OCI-LY7 (cell line): ENCODE data around the gene PDZRN3. TPM values are rescaled to one million over a fixed set of nuclear protein-coding genes. Genes with fewer than 3 reads are reported as not detected.

Experiments used
- BruUV-seq: library from RNA; stranded (reverse); fragments of 400-500 nt; replicated peaks from 2 replicates; lab custom pipeline; 2021; lab: Mats Ljungman, UMichigan
- CTCF ChIA-PET: fragments of 300-600 bp; sonication (Branson Sonifier 250); formaldehyde crosslinking; loops from one replicate; lab custom pipeline; 2022; ENCODE audit warnings: antibody characterized with exemption; ENCODE audit not compliant: unreplicated experiment; lab: Charles Lee
- POLR2A ChIA-PET: fragments of 300-600 bp; sonication (Branson Sonifier 250); formaldehyde crosslinking; loops from one replicate; lab custom pipeline; 2022; ENCODE audit warnings: antibody characterized with exemption; lab: Charles Lee
- DNase-seq: peaks from one replicate; pipeline ENCODE4 v3.0.0-alpha.2; 2015; ENCODE audit warnings: low spot score
- H2AFZ ChIP-seq: fragments of 200-600 bp; sonication (generic), shearing (Covaris generic); 2 replicates; pipeline ENCODE4 v1.6.1; 2014; ENCODE audit warnings: mild to moderate bottlenecking, antibody characterized with exemption, low read length, moderate library complexity
- H3K27ac ChIP-seq: fragments of 200-600 bp; sonication (generic); 2 replicates; pipeline ENCODE4 v1.5.1; 2014; ENCODE audit warnings: mixed run types, low read depth, mild to moderate bottlenecking, moderate library complexity, low read length, inconsistent platforms; ENCODE audit not compliant: poor library complexity, severe bottlenecking
- H3K36me3 ChIP-seq: fragments of 200-600 bp; sonication (generic); 2 replicates; pipeline ENCODE4 v1.6.1; 2014; ENCODE audit warnings: mild to moderate bottlenecking, antibody characterized with exemption, low read length, moderate library complexity, mixed read lengths; ENCODE audit not compliant: insufficient read depth
- H3K4me1 ChIP-seq: fragments of 200-600 bp; sonication (generic); 2 replicates; pipeline ENCODE4 v1.5.1; 2014; ENCODE audit warnings: mild to moderate bottlenecking, low read length; ENCODE audit not compliant: insufficient read depth, poor library complexity, severe bottlenecking
- H3K4me2 ChIP-seq: fragments of 200-600 bp; sonication (generic); 2 replicates; pipeline ENCODE4 v1.6.1; 2014; ENCODE audit warnings: mild to moderate bottlenecking, low read length
- H3K4me3 ChIP-seq: fragments of 200-600 bp; sonication (generic); 2 replicates; pipeline ENCODE4 v1.5.1; 2014; ENCODE audit warnings: mild to moderate bottlenecking, low read depth, low read length; ENCODE audit not compliant: poor library complexity, severe bottlenecking
- H3K79me2 ChIP-seq: fragments of 200-600 bp; sonication (generic); 2 replicates; pipeline ENCODE4 v1.6.1; 2016; ENCODE audit warnings: low read depth, mild to moderate bottlenecking, low read length, moderate library complexity, mixed read lengths; ENCODE audit not compliant: insufficient read depth
- H3K9me2 ChIP-seq: fragments of 200-600 bp; sonication (generic); 2 replicates; pipeline ENCODE4 v1.6.1; 2016; ENCODE audit warnings: mild to moderate bottlenecking, low read length, mixed read lengths; ENCODE audit not compliant: insufficient read depth
- H3K9me3 ChIP-seq: fragments of 200-600 bp; sonication (generic); 2 replicates; pipeline ENCODE4 v1.6.1; 2014; ENCODE audit warnings: mild to moderate bottlenecking, mixed run types, low read length, mixed read lengths
- H4K20me1 ChIP-seq: fragments of 200-600 bp; sonication (generic); 2 replicates; pipeline ENCODE4 v1.6.1; 2014; ENCODE audit warnings: mild to moderate bottlenecking, antibody characterized with exemption, low read length, moderate library complexity, mixed read lengths; ENCODE audit not compliant: insufficient read depth
- CTCF ChIP-seq: fragments of 200-600 bp; sonication (generic); conservative IDR thresholded peaks from 2 replicates; pipeline ENCODE4 v1.5.1; 2014; ENCODE audit warnings: mild to moderate bottlenecking, antibody characterized with exemption, low read length, moderate library complexity, mixed read lengths
- EZH2phosphoT487 ChIP-seq: fragments of 200-600 bp; sonication (generic); IDR thresholded peaks from 2 replicates; pipeline ENCODE4 v1.6.1; 2018; ENCODE audit warnings: low read depth, borderline replicate concordance, mild to moderate bottlenecking, mixed run types, antibody characterized with exemption, low read length, moderate library complexity, mixed read lengths
- intact Hi-C: fragments of 100-400 bp; cut with micrococcal nuclease; formaldehyde crosslinking; loops from one replicate; pipeline ENCODE4 v1.10.0; 2022; ENCODE audit not compliant: unreplicated experiment
- total RNA-seq, 2 experiments: library from RNA; depleted of rRNA in 1 of 2; stranded (reverse); fragments of >200 nt in 1 of 2; shearing (Covaris generic) in 1 of 2; gene quantifications; 2 replicates each; pipeline ENCODE4 v1.2.3, GENCODE V29; 2014 to 2022

The PDZRN3 gene
- total RNA-seq, 2 experiments from 2014 or later = 0.95 TPM; not detected in 1

- no peaks in the 10 kb centered on the region for H3K36me3 ChIP-seq
- no peaks in the 10 kb centered on the region for H4K20me1 ChIP-seq
- ChIA-PET POLR2A (interaction anchor here (0.6 kb wide), 1 partner anchor 243 kb away, joined by 3 read pairs; no protein-coding TSS in a partner anchor), CTCF (no interaction called here)
- DNase-seq = no peak
- no peaks in the 10 kb centered on the region for H3K79me2 ChIP-seq
- H3K4me1 ChIP-seq = no peaks in the 10 kb centered on the region
- H2AFZ ChIP-seq = no peak overlapping the region
- no peaks in the 10 kb centered on the region for H3K9me2 ChIP-seq
- TF ChIP-seq CTCF (no peak), EZH2phosphoT487 (no peak)
- no peak overlapping the region for H3K27ac ChIP-seq
- intact Hi-C loops = no loop called here
- no peaks in the 10 kb centered on the region for H3K9me3 ChIP-seq
- no peak overlapping the region for H3K4me3 ChIP-seq
- H3K4me2 ChIP-seq = no peak overlapping the region
- BruUV-seq = no TSS peak
Observed at GRCh38 chr3:73542136-73542535, 82.6 kb downstream of the PDZRN3 start.

- no peaks in the 10 kb centered on the region for H3K79me2 ChIP-seq
- intact Hi-C loops = no loop called here
- H3K27ac ChIP-seq = no peak overlapping the region
- ChIA-PET CTCF (no interaction called here), POLR2A (interaction anchor here (0.6 kb wide), 1 partner anchor 244 kb away, joined by 3 read pairs; no protein-coding TSS in a partner anchor)
- no peaks in the 10 kb centered on the region for H4K20me1 ChIP-seq
- no peak overlapping the region for H2AFZ ChIP-seq
- BruUV-seq = no TSS peak
- H3K36me3 ChIP-seq = no peaks in the 10 kb centered on the region
- no peak for TF ChIP-seq EZH2phosphoT487
- TF ChIP-seq CTCF = no peak
- H3K4me1 ChIP-seq = no peaks in the 10 kb centered on the region
- H3K9me3 ChIP-seq = no peaks in the 10 kb centered on the region
- no peak overlapping the region for H3K4me2 ChIP-seq
- no peaks in the 10 kb centered on the region for H3K9me2 ChIP-seq
- no peak for DNase-seq
- no peak overlapping the region for H3K4me3 ChIP-seq
Observed at GRCh38 chr3:73540969-73541740, 83.6 kb downstream of the PDZRN3 start.

GRCh38 chr3:73538486-73538885, 86.3 kb downstream of the PDZRN3 start:
- CTCF ChIA-PET = no interaction called here
- POLR2A ChIA-PET = no interaction called here
- Histone ChIP-seq H3K4me3 (no peak overlapping the region), H3K9me3 (no peaks in the 10 kb centered on the region), H3K9me2 (no peaks in the 10 kb centered on the region), H3K4me1 (no peaks in the 10 kb centered on the region), H4K20me1 (no peaks in the 10 kb centered on the region), H3K79me2 (no peaks in the 10 kb centered on the region), H2AFZ (no peak overlapping the region), H3K4me2 (no peak overlapping the region), H3K36me3 (no peaks in the 10 kb centered on the region), H3K27ac (no peak overlapping the region)
- intact Hi-C loops = no loop called here
- no peak for TF ChIP-seq EZH2phosphoT487
- no peak for TF ChIP-seq CTCF
- no peak for DNase-seq
- BruUV-seq = no TSS peak
